Measurements from ENCODE around the gene ADD3.

DNA sequence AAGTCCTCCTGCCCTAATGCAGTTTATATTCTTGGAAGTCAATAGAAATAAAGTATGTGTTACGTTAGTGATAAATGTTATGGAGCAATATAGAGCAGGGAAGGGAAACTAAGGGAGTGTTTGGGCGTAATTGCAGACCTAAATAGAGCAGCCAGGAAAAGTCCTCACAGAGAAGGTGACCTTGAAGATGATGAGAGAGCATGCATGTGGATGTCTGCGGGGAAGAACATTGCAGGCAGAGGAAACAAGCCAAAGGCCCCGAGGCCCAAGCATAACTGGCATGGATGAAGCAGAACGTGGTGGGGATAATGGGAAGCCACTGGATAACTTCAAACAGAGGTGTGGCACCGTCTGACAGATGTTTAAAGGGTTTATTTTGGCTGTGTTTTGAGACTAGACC is 12.5 kb downstream of the ADD3 start:
- TF ChIP-seq, protein P1, sequence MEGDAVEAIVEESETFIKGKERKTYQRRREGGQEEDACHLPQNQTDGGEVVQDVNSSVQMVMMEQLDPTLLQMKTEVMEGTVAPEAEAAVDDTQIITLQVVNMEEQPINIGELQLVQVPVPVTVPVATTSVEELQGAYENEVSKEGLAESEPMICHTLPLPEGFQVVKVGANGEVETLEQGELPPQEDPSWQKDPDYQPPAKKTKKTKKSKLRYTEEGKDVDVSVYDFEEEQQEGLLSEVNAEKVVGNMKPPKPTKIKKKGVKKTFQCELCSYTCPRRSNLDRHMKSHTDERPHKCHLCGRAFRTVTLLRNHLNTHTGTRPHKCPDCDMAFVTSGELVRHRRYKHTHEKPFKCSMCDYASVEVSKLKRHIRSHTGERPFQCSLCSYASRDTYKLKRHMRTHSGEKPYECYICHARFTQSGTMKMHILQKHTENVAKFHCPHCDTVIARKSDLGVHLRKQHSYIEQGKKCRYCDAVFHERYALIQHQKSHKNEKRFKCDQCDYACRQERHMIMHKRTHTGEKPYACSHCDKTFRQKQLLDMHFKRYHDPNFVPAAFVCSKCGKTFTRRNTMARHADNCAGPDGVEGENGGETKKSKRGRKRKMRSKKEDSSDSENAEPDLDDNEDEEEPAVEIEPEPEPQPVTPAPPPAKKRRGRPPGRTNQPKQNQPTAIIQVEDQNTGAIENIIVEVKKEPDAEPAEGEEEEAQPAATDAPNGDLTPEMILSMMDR (IDR thresholded peaks at IDR 0.05; ENCODE audit: low read length) = no peak
- no peak for TF ChIP-seq EZH2 (IDR thresholded peaks at IDR 0.05; ENCODE audit: borderline replicate concordance, low read length)
